Measurements from ENCODE around the gene TMEM209.

TMEM209 gene

GRCh38 chr7:130144312-130145171 is 60.7 kb downstream of the TMEM209 start:
- DNase-seq (ENCODE audit: low read depth in 1 of 2, low spot score in 1 of 2), result no peak

DNA sequence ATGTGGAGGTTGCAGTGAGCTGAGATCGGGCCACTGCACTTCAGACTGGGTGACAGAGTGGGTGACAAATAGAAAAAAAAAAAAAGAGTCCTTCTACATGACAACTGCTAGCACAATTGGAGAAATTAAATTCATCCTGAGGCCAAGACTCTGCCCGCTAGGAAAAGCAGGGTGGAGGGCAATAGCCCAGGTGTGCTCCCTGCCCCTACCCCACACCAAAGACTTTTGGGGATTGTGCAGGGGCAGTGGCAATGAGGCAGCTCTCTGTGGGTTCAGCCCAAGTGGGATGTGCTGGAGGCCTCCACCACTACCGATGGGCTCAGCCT is 61.3 kb downstream of the TMEM209 start:
- no peak for DNase-seq (ENCODE audit: low read depth in 1 of 2, low spot score in 1 of 2)

DNA sequence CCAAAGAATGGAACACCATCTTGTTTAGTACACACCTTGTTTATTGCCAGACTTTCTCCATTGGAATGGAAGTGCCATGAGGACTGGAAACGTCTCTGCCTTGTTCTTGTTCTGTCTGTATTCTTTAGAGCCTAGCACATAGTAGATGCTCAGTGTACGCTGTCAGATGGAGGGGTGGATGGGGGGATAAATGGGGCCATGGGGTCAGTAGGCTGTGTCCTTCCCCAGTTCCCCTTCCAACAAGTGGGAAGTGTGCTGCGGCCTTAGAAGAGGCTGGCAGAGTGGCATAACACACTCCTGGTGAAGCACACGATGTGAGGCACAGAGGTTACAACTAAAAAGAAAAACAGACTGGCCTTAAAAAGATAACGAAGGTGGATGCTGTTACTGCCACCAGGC is 61.9 kb downstream of the TMEM209 start:
- DNase-seq (ENCODE audit: low read depth in 1 of 2, low spot score in 1 of 2), result no peak

DNA sequence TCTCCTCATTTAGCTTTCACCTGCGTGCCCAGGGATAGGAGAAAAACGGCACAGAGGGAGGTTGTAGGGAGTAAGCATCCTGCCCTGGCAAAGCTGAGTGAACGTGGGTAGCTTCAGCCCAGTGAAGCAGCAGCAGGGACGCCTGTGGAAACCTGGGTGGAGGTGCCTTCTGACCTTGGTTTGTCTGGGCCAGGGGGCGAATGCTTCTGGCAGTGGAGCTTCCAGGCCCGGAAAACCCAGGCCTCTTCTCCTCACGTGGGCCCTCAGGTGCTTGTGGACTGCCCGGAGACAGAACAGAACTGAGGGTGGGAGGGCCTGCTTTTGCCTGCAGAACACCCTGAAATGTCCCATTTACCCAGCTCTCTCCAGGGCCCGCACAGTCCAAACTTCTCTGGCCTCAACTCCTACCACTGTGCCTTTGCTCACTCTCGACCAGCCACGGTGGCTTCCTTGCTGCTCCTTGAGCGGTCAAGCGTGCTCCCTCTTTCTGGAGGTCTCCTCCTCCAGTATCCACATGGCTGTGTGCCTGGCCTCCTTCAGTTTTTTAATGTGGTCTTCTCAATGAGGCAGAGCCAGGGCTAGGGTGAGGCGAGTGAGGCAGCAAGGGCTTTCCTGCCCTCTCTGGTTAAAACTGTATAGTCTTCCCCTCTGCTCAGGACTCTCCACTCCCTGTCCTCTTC is 62.4 kb downstream of the TMEM209 start:
- no peak for DNase-seq (ENCODE audit: low read depth in 1 of 2, low spot score in 1 of 2)

GRCh38 chr7:130141884-130142653 is 63.1 kb downstream of the TMEM209 start:
- DNase-seq (ENCODE audit: low read depth in 1 of 2, low spot score in 1 of 2), result no peak

DNA sequence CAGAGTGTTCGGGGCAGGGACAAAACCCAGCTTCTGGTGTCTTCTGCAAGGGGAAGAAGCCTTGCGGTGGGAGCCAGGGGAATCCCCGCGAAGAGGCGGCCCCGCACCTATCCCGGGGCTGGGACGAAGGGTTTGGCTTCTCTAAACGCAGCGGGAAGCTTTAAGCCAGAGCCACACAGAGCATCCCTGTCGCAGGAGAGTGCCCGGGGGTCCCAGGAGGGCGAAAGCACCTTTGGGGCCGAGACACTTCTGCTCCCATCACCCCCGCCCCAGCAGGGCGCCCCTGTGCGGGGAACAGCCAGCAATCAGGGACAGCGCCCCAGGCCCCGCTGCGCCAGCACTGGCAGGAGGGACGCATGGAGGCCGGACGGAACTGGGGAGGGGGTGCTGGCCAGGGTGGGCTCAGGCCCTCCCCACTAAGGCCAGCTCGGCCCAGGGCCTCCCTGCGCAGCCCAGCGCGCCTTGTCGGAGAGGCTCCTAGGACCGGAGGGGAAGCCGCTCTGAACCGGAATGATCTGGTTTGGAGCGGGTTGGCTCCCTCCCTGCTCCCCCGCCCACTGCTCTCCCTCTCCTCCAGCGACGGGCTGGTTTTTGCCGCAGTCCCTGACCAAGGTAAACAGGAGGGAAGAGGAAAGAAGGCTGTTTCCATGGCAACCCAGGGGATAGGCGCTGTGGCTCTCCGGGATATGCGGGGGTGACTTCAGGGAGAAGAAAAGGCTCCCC is 63.9 kb downstream of the TMEM209 start:
- peak; percentile 21 to 24 for DNase-seq (ENCODE audit: low read depth in 1 of 2, low spot score in 1 of 2)

DNA sequence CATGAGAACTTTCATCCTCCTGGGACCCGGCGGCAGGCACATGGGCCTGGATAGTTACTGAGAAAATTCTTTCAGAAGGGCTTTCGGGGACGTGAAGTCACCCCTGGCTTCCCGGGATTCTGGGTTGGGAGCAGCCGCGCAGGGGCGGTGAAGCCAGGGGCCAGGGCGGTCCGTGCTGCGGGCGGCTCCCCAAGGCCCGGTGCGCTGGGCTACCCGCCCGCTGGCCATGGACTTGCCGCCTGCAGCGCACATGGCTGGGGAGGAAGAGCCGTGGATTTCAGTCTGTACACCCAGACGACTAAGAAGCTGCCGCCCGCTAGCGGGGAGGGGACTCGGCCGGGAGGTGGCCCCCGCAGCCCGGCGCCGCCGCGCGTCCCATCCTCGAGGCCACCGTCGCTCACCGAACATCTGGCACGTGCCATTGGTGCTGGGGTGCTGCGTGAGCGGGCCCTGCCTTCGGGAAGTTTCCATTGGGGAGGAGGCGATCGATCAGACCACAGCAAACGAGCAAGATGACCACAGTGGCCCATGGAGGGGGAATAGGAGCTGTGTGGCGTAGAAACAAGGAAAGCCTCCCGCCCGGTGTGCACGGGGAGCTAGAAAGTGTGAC is 64.5 kb downstream of the TMEM209 start:
- no peak for DNase-seq (ENCODE audit: low read depth in 1 of 2, low spot score in 1 of 2)

DNA sequence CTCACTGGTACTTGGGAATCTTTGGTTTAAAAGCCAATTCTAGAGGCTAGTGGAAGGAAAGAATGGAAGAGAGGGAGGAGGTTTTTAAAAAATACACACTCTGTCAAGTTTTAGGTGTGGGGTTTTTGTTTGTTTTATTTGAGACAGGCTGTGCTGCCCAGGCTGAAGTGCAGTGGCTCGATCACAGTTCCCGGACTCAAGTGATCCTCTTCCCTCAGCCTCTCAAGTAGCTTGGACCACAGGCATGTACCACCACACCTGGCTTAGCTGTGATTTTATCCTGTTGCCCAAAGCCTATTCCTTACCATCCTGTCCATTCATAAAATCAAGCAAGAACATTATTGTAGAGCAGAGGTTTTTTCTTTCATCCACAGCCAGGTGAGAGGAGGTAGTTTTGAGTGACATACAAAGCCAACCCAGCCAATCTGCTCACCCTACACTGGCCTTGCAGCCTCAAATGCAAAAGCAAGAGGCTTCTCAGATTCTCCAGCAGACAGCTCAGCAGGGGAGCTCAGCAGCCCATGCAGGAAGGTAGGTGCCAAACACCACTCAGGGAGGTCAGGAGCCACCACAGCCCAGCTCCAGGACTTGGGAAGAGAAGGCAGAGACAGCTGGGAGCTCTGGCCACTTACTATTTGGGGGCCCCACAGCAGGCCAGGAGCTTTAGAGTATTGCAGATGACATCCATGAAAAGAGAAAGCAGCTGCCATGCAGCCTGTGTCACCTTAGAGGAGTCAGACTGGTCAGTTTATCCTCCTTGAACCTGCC is 65.8 kb downstream of the TMEM209 start:
- DNase-seq (ENCODE audit: low read depth in 1 of 2, low spot score in 1 of 2), result no peak

- DNase-seq (ENCODE audit: low read depth in 1 of 2, low spot score in 1 of 2), result no peak
Observed at GRCh38 chr7:130137207-130137606, 68.0 kb downstream of the TMEM209 start.

DNA sequence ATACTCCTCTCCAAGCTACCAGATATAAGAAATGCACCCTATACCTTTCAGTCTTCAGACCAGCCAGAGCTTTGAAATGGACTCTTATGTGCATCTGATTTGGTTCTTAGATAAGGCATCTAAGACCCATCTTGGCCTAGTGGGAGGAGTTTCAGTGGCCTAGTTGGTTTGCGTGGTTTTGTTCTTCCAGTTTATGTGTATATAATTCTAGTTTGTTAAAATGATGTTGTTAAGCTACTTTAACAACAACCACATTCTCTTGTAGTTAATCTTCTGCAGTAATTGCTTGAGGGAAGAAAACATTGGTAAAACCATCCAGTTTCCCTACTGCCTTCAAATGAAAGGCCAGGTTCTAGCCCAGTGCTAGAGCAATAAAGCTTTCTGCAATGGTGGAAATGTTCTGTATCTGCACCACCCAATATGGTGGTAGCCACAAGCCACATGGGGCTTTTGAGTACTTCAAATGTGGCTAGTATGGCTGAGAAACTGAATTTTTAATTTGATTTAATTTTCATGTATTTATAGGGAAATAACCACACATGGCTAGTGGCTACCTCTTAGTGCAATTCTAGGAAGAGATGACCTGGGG is 68.5 kb downstream of the TMEM209 start:
- DNase-seq (ENCODE audit: low read depth in 1 of 2, low spot score in 1 of 2), result no peak

DNA sequence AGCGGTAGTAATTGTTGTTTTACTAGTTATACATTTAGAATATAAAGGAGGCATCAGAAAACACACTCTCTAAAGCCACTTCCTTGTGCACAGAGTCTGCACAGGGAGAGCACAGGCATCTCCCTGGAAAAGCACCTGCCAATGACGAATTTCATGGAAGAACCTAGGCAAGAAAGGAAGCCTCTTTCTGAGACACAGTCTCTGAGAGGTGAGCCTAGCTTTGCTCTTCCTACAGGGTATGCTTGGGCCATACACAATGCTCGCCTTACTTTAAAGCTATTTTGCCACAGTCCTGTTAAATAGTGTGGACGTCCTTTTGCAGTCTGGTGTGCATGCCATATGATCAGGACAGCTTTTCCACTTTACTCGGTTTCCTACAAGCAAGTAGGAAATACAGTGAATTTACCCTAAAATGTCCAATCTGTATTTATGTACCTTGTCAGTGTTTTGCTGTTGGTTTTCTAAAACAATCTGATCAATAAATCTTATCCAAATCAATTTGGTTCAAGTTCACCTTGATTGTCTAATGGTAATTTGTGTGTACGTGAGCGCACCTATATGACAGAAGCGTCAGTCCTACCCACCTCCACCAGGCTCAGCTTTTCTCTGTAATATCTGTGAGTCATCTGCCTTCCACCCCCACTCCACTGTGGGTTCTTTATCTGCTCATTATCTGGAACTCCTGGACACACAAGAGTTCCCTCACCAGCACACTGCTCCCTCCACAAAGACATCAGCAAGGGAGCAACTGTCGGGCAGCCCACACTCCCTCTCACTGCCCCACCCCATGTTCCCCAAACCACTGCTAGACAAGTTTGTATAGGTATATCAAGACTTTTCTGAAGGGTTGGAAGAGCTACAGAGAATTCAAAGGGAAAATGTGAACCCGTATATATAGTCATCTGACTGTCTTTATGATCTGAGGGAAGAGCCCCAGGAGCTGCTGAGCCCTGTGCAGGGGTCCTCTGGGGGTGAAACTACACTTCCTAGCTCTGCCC is 69.7 kb downstream of the TMEM209 start:
- no peak for DNase-seq (ENCODE audit: low read depth in 1 of 2, low spot score in 1 of 2)

DNA sequence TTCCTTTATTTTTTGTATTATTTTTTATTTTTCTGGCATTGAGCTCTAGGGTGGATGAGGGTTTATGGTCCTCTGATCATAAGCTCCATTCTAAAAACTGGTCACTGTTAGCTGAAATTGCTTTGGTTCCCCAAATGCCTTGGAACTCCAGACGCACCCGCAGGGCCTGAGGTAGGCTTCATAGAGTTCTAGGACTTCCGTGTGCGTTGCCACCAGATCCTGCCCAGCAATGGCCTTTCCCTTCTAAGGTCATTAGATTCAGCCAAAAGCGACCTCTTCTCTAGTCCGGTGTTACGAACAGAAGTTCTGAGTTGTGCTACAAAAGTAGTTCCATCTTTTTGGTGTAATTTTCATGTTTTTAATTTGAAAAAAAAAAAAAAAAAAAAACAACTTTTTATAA is 70.5 kb downstream of the TMEM209 start:
- no peak for DNase-seq (ENCODE audit: low read depth in 1 of 2, low spot score in 1 of 2)

- no peak for DNase-seq (ENCODE audit: low read depth in 1 of 2, low spot score in 1 of 2)
Observed at GRCh38 chr7:130134106-130134636, 71.0 kb downstream of the TMEM209 start.

GRCh38 chr7:130133029-130133782 is 72.0 kb downstream of the TMEM209 start:
- DNase-seq (ENCODE audit: low read depth in 1 of 2, low spot score in 1 of 2), result no peak

GRCh38 chr7:130131964-130132875 is 73.0 kb downstream of the TMEM209 start:
- no peak for DNase-seq (ENCODE audit: low read depth in 1 of 2, low spot score in 1 of 2)

- no peak for DNase-seq (ENCODE audit: low read depth in 1 of 2, low spot score in 1 of 2)
Observed at GRCh38 chr7:130131191-130131834, 73.9 kb downstream of the TMEM209 start.

All from activated CD4-positive, alpha-beta T cell treated with anti-CD3 and anti-CD28 coated beads, Interleukin-2, amount 50 U/mL, for 24 hours (primary cell).